Measurements from ENCODE around the gene SRI.
A peak's percentile ranks its signal among the peaks of the same experiment; 100 is the strongest.

SRI gene

GRCh38 chr7:88224601-88225275, 4.9 kb upstream of the SRI start:
- DNase-seq: peak; percentile 25 to 73 (median 67)

- no peak for DNase-seq
Measured at GRCh38 chr7:88223265-88223664, 3.4 kb upstream of the SRI start.

GRCh38 chr7:88218836-88219605, 817 bp downstream of the SRI start:
- DNase-seq: peak; percentile 68 to 75 (median 70)

- DNase-seq: peak; percentile 60 to 86 (median 80)
Measured at GRCh38 chr7:88218429-88218745, 1.5 kb downstream of the SRI start.

DNA sequence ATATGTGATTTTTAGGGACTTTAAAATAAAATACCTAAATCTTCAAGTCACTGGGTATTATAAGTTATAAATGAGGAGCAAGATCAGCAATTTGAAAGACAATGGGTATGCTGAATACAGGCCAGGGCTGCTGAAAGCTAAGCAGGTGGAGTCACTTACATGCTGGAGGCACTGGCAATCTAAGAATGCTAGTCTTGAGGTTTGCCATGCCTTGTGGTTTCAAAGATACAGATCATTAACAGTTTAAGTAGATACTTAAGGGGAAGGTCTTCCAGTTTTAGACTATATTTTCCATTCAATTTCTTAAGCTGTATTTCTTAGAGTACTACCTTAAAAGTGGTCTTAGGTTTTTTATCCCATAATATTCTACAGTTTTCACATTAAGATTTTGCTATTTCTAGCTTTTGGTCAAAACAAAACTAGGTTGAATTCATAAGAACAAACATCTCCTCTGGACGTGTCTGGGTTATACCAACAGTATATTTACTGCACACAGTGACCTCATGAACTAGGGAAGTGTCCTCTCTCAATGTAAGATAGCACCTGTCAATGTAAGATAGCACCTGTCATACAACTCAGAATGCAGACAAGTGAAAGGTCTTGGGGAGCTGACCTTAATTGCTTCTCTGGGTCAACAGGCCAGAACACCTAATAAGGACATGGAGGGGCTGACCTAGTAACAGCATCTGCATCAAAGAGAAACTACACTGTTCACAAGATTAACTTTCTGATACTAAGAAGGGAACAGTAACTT, 2.0 kb downstream of the SRI start:
- DNase-seq: peak in 1 of 3 donors; percentile 8

- DNase-seq: no peak
Measured at GRCh38 chr7:88216276-88216675, 3.6 kb downstream of the SRI start.

GRCh38 chr7:88215295-88215694, 4.5 kb downstream of the SRI start:
- no peak for DNase-seq

DNA sequence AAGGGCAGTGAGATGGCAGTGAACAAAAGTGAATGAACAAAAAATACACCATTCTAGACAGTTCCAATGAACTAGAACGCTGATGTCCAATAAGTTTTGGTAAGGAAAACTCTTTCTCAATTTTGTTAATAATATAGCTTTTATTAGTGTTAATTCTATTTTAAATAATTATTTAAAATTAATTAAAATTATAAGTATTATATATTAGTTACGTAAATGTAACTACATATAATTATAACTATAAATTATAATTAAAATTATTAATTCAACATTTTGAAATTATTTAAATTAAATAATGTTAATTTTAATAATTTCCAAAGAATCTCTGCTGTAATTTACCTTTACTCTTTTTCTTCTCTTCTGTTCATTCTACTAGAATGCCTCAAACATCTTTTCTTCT, 5.4 kb downstream of the SRI start:
- no peak for DNase-seq

DNA sequence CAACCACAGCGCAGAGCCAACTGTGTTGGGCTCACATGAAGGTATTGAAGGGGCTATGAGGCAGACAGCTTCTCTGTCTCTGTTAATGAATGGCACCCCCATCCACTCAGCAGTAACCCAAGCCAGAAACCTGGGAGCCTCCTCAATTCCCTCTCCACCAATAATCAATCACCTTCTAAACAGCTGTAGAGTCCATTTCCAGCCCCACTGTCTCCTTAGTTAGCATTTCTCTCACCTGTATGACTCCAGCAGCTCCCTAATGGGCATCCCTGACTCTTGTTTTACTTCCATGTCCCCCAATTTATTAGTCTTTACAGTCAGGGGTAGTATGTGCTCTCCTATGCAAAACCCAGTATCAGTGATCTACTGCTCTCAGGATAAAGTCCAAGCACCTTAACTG, 6.9 kb downstream of the SRI start:
- no peak for DNase-seq

DNA sequence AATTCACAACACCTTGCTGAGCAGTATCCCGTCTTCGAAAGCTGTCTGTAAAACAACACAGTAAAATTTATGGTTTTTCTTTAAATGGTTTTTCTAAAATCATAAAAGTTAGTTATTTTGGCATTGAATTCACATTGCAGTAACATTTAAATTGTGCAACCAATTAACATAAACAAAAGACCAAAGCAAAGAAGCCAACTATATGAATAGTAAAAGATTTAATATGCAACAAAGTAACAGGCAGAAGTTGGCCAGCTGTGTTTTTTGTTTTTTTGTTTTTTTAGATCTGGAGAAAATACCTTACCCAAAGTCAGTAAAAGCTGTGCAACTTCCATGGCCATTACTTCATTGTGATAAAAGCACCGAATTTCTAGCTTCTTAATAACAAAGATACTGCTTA, 11.3 kb downstream of the SRI start:
- no peak for DNase-seq

DNA sequence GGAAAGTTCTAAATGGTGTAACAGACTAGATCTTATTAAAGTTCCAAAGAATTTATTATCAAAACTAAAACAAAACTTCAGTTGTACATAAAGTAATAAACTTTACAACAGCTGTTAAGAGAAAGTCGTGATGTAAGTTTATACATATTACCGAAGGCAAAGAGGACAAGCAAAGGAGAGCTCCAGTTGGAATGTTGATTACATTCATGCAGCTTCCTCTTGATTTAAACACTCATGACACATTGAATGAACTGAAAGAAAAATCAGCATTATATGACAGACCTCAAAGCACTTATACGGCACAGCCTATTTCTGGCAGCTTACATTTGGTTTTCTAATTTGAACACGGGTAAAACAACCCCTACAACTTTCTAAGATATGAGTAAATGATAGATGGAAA, 13.6 kb downstream of the SRI start:
- DNase-seq: no peak

DNA sequence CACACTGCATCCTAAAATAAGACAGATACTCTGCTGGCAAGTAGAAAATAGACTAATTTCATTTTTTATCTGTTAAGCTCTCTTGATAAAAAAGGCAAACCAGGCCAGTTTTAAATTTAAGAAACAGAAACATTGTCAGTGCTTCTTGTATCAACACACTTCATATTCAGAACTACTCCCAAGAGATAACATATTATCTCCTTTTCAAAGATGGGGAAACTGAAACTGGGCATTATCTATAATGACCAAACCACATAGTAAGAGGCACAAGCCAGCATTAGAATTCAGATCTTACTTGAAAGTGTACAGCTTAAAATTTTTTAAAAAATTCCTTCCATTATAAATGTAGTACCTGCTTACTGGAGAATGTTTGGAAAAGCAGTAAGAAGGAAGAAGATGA, 14.7 kb downstream of the SRI start:
- DNase-seq: no peak

DNA sequence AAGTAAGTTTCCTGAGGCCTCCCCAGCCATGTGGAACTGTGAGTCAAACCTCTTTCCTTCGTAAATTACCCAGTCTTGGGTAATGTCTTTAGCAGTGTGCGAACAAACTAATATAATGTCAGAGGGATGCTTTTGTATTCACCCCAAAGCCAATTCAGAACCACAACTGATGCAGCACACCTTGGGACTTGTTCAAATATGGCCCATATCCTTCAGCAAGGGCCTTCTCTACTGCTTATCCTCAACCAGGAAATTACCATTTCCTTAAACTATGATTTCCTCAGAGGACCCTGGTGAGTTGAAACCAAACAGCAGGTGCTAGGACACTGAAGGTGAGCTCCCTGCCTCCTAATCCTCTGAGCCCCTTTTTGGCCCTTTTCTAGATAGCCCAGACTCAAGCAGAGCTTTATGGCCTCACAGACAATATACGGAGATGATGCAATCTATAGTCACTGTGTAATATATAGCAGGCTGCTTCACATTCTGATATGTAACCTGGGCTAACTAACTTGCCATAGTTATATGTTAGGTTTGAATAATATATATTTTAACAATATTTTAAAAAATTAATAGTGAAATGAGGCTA, 15.2 kb downstream of the SRI start:
- DNase-seq: no peak

- DNase-seq: no peak
Measured at GRCh38 chr7:88203401-88203800, 16.4 kb downstream of the SRI start.

DNA sequence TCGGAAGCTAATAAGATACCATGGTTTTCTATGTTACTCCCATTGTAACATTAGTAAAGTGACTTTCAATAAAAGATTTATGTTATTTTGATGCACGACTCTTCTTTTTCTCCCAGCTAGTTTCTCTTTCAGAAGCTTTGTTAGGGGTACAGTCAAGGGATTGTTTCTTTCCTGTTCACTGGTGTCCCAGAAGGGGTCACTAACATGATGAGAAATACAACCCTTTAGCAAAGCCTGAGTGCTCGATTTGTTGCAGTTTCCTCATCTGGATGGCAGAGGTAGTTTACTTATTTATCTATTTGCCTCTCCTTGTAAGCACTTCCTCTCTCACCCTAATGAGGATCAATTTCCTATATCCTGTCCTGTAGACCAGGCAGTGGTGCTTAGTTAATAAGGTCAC, 17.0 kb downstream of the SRI start:
- DNase-seq: no peak

- DNase-seq: no peak
Measured at GRCh38 chr7:88202278-88202677, 17.6 kb downstream of the SRI start.

GRCh38 chr7:88201305-88201704, 18.5 kb downstream of the SRI start:
- no peak for DNase-seq

- DNase-seq: no peak
Measured at GRCh38 chr7:88200789-88201188, 19.0 kb downstream of the SRI start.

DNA sequence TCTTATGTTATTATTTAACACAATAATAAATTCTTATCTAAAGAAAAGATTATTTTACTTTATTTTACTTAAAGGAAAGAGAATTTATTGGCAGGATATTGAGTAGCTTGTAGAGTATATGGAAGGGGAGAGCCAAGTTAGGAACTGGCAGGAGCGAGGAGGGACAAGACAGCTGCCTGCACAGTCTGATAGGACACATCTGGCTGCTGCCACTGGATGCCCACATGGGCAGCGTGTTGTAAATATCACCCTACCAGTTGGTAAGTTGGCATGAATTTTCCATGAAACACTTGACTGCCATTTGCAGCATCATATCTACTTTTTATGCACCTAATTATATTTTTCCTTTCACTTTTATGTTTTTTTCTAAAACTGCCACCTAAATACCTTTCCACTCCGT, 19.6 kb downstream of the SRI start:
- no peak for DNase-seq

GRCh38 chr7:88191911-88192310, 27.9 kb downstream of the SRI start:
- no peak for DNase-seq

DNA sequence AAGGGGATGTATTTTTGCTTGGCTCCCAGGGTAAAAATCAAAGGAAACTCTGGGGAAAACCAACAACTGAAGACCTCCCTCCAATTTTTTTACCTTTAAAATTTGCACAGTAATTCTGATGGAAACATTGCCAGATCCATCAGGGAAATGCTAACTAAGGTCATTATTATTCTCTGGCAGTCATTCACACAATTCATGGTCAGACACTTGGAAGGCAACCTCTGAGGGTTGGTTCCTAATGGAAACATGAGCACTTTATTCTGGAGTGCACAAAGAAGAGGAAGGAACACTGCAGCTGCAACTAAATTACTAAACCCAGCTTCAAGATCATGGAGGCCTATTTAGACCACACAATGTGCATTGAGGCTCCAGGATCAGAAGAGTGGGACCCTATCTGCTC, 34.2 kb downstream of the SRI start:
- DNase-seq: no peak

DNA sequence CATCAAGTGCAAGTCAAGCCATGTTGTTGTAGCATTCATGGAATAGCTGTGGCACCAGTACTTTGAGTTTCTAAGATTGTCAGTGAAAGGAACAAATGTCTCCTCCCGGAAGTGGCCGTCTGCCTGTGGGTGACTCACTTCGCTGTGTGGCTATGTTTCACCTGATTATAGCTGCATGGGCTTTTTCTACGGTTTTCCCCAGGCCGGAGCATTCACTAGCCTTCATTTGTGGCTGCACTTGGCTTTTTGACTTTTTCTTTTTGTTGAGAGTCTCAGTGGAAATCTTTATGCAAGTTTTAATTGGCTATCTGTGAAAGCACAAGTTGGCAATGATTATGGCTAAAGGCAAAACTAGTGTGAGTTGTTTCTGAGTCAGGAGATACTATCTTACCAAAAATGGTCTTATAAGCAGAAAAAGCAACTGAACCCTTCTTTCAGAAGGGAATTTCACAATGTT, 35.0 kb downstream of the SRI start:
- no peak for DNase-seq

- DNase-seq: no peak
Measured at GRCh38 chr7:88183051-88183450, 36.8 kb downstream of the SRI start.

DNA sequence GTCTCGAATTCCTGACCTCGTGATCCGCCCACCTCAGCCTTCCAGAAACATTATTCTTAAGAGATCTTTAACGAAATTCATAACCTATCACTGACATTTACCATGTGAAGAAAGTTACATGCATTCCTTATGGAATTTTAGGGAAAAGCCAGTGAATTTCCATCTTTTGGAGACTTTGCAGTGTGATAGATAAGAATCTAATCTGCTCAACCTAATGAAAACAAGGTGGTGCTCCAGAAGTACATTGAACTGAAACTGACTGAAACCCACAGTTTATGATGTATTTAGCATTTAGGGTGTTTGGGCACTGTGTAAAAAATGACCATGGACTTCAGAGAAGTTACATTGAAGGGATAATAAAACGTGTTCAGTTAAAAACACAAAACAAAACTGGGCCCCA, 43.6 kb downstream of the SRI start:
- no peak for DNase-seq
